ENCODE data around the gene ABR. TPM values are rescaled to one million over a fixed set of nuclear protein-coding genes. Genes with fewer than 3 reads are reported as not detected.

Gene ABR
- total and polyA plus RNA-seq, 2 of the 13 experiments (the other 11 are each of a cell fraction or from before 2014, with no cell fraction given), result 12.4 to 40.4 TPM

DNA sequence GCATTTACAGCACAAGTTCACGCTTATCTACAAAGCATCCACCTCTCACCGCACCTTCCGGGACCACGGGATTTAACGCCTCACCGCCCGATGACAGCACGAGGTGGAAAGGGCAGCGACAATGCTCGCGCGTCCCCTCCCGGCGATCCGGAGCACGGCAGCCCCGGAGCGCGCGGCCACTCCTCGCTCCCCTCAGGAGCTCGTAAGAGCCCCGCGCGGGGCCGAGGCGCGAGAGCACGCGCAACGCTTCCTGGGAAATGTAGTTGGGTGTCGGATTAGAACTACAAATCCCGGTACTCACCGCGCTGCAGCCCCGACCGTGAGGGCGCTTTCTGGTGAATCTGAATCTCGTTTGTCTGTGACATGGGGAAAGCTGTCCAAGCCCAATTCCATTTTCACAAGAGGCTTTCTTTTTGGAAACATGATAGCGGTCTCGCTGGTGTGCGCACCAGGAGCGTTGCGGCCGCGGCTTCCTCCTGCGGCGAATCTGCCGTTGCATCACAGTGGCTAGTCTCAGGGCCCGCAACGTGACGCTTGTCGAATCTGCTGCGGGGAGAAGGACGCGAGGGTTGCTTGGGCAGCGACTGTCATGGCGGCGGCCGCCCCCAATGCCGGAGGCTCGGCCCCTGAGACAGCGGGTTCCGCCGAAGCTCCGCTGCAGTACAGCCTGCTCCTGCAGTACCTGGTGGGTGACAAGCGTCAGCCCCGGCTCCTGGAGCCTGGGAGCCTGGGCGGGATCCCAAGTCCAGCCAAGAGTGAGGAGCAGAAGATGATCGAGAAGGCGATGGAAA is 183.0 kb downstream of the ABR start, which contains the start of gene TIMM22 (continued):
- TF ChIP-seq ZNF280D (CRISPR knock-in tag; IDR thresholded peaks at IDR 0.05), result peak; percentile 73; the same call in 1 of the 2 replicates
- 0 out of 2 replicates have a peak, but pooled peaks have one; percentile 68 for TF ChIP-seq ZNF543 (CRISPR knock-in tag; IDR thresholded peaks at IDR 0.05)
- peak; percentile 93 for TF ChIP-seq ZBTB38 (CRISPR knock-in tag; IDR thresholded peaks at IDR 0.05)
- peak; percentile 100 for TF ChIP-seq ZFAT (CRISPR knock-in tag; conservative IDR thresholded peaks at IDR 0.05)
- TF ChIP-seq ZNF512B (CRISPR knock-in tag; IDR thresholded peaks at IDR 0.05; ENCODE audit: borderline replicate concordance), result 0 out of 2 replicates have a peak, but pooled peaks have one; percentile 33
- peak; percentile 83; the same call in 1 of the 2 replicates for TF ChIP-seq MEF2D (CRISPR knock-in tag; IDR thresholded peaks at IDR 0.05)
- 0 out of 2 replicates have a peak, but pooled peaks have one; percentile 8 for TF ChIP-seq ZNF253 (CRISPR knock-in tag; IDR thresholded peaks at IDR 0.05; ENCODE audit: borderline replicate concordance)
- TF ChIP-seq JUND (CRISPR knock-in tag; IDR thresholded peaks at IDR 0.05), result peak; percentile 56; the same call in 1 of the 2 replicates
- TF ChIP-seq ZNF567 (CRISPR knock-in tag; IDR thresholded peaks at IDR 0.05; ENCODE audit: borderline replicate concordance), result no peak; the same call in 1 of the 2 replicates
- no peak for TF ChIP-seq TAF15 (IDR thresholded peaks at IDR 0.05; ENCODE audit: low read depth, low read length, poor library complexity, severe bottlenecking)
- peak; percentile 97 for TF ChIP-seq CREM (IDR thresholded peaks at IDR 0.05)
- TF ChIP-seq CREM (CRISPR knock-in tag; IDR thresholded peaks at IDR 0.05), result peak; percentile 74; the same call in 1 of the 2 replicates
- no peak for TF ChIP-seq PAWR (CRISPR knock-in tag; IDR thresholded peaks at IDR 0.05; ENCODE audit: borderline replicate concordance)
- TF ChIP-seq ATF2 (CRISPR knock-in tag; IDR thresholded peaks at IDR 0.05), result peak; percentile 77
- TF ChIP-seq, protein P1, sequence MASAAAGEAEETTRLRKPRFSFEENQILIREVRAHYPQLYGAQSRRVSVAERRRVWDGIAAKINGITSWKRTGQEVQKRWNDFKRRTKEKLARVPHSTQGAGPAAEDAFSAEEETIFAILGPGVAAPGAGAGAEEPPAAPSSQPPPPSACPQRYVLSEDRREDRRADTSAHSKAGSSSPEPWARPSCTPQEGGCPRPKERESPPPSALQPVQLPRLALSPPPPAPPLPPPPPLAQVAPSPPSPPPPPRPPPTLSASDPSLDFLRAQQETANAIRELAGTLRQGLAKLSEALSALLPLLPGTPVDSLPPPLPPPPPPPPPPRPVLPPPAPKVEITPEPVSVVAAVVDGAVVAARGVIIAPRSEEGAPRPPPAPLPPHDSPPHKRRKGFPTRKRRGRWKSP (CRISPR knock-in tag; IDR thresholded peaks at IDR 0.05), result peak; percentile 93
- TF ChIP-seq, protein P2, sequence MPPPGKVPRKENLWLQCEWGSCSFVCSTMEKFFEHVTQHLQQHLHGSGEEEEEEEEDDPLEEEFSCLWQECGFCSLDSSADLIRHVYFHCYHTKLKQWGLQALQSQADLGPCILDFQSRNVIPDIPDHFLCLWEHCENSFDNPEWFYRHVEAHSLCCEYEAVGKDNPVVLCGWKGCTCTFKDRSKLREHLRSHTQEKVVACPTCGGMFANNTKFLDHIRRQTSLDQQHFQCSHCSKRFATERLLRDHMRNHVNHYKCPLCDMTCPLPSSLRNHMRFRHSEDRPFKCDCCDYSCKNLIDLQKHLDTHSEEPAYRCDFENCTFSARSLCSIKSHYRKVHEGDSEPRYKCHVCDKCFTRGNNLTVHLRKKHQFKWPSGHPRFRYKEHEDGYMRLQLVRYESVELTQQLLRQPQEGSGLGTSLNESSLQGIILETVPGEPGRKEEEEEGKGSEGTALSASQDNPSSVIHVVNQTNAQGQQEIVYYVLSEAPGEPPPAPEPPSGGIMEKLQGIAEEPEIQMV (CRISPR knock-in tag; IDR thresholded peaks at IDR 0.05; ENCODE audit: low read depth), result peak; percentile 66; the same call in 1 of the 2 replicates
- TF ChIP-seq KDM5B (CRISPR knock-in tag; IDR thresholded peaks at IDR 0.05; ENCODE audit: borderline replicate concordance), result peak; percentile 78
- no peak for TF ChIP-seq HNRNPH1 (optimal IDR thresholded peaks at IDR 0.05; ENCODE audit: low read depth, low read length)
